Stimulated activated CD8-positive, alpha-beta memory T cell treated with anti-CD3 and anti-CD28 coated beads, Interleukin-2, amount 100 ng/mL, for 1 hour (primary cell): ENCODE results near the gene COL16A1.

Experiments
- DNase-seq, 2 donors: peaks; one replicate each; pipeline ENCODE4 v3.0.0-alpha.2; 2020; ENCODE audit warnings: low read depth in 2 of 2

Gene COL16A1

DNA sequence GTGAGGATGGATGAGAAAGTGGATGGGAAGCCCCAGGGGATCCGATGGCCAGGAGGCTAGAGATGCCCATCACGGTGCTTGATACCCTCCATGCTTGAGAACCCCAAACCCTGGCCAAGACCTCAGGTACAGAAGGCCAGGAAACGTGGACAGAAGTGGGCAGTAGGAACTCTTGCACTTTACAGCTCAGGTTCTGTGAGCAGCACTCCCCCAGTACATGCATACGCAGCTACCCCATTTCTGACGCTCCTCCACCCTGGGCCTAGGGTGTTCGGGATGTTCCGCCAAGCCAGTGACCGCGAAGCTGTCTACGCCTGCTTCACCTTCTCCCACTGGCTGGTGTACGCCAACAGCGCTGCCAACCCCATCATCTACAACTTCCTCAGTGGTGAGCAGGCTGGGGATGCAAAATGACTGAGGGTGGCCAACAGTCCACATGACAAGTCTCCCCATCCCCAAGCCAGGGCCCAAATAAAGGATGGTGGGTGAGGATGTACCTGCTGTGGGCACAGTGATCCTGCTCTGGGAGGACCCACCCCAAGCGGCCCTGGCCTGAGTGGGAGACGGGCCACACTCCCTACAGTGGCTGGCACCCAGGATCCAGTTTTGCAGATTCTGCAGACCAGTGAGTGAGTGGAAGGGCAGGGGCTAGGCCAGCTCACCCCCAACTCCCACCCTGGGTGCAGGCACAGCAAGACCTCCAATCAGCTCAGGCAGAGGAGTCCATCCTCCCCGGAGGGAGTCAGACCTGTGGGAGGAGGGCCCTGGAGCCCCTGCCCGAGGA, 78.9 kb downstream of the COL16A1 start:
- DNase-seq: no peak

DNA sequence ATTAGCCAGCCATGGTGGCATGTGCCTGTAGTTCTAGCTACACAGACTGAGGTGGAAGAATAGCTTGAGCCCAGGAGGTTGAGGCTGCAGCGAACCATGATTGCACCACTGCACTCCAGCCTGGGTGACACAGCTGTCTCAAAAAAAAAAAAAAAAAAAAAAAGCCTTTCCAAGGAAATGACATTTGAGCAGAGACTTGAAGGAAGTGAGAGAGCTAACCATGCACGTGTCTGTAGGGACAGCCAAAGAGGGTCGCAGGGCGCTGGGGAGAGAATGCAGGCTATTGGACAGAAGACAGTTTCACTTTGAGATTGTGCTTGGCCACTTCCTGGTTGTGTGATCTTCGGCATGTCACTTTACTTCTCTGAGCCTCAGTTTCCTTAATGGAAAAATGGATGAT, 79.5 kb downstream of the COL16A1 start:
- DNase-seq: no peak

DNA sequence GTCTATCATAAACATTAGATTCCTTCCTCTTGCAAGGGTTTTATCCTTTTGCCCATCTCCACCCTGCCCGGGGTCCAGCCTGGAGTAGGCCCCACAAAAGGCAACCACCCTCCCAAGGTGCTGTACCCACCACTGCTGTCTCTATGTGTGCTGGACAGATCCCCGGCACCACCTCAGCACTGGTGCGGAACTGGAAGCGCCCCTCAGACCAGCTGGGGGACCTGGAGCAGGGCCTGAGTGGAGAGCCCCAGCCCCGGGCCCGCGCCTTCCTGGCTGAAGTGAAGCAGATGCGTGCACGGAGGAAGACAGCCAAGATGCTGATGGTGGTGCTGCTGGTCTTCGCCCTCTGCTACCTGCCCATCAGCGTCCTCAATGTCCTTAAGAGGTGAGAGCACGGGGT, 80.5 kb downstream of the COL16A1 start:
- no peak for DNase-seq

- DNase-seq: no peak
Measured at GRCh38 chr1:31621847-31622730, 81.7 kb downstream of the COL16A1 start.

GRCh38 chr1:31621498-31621820, 82.4 kb downstream of the COL16A1 start:
- no peak for DNase-seq

DNA sequence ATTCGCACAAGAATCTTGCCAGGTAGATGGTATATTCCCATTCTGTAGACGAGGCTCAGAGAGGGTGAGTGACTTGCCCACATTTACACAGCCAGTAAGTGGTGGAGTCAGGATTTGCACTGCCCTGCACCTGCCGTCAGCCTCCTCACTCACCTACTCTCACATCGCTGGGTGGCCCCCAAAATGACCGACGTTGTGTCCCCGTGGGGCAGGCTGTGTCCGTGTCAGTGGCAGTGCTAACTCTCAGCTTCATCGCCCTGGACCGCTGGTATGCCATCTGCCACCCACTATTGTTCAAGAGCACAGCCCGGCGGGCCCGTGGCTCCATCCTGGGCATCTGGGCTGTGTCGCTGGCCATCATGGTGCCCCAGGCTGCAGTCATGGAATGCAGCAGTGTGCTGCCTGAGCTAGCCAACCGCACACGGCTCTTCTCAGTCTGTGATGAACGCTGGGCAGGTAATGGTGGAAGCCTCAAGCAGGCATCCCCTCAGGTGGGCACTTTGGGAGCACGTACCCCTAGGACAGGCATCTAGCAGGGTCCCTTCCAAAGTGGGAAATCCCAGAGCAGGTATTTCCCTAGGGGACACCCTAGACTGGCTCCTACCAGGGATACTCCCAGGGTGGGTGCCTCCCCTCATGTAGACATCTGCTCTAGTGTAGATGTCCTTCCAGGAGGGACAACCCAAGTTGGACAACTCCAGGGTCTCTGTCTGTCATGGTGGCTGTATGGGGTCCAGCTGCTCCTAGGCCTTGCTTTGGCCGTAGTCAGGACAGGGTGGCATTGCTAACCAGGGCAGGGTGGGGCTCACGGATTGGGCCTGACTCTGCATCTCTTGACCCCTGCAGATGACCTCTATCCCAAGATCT, 83.0 kb downstream of the COL16A1 start:
- DNase-seq: no peak

DNA sequence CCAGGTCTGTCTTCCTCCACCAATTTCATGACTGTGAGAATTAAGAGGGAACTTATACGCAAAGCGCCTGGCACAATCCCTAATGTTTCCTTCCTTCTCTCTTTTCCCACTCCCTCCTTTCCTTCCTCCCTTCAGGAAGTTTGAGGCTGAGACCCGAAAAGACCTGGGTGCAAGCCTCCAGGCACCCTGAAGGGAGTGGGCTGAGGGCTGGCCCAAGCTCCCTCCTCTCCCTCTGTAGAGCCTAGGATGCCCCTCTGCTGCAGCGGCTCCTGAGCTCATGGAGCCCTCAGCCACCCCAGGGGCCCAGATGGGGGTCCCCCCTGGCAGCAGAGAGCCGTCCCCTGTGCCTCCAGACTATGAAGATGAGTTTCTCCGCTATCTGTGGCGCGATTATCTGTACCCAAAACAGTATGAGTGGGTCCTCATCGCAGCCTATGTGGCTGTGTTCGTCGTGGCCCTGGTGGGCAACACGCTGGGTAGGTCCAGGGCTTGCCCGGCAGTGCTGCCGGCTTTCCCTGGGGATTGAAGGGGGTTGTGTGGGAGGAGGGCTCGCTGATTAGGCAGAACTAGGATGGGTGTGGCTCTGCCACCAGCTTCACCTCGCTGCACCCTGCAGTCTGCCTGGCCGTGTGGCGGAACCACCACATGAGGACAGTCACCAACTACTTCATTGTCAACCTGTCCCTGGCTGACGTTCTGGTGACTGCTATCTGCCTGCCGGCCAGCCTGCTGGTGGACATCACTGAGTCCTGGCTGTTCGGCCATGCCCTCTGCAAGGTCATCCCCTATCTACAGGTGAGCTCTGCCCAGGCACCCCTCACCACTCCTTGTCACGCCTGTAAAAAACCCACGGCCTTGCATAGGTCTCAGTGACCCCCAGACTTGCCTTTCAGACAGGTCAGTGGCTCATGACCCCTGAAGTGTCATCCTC, 84.6 kb downstream of the COL16A1 start:
- no peak for DNase-seq

DNA sequence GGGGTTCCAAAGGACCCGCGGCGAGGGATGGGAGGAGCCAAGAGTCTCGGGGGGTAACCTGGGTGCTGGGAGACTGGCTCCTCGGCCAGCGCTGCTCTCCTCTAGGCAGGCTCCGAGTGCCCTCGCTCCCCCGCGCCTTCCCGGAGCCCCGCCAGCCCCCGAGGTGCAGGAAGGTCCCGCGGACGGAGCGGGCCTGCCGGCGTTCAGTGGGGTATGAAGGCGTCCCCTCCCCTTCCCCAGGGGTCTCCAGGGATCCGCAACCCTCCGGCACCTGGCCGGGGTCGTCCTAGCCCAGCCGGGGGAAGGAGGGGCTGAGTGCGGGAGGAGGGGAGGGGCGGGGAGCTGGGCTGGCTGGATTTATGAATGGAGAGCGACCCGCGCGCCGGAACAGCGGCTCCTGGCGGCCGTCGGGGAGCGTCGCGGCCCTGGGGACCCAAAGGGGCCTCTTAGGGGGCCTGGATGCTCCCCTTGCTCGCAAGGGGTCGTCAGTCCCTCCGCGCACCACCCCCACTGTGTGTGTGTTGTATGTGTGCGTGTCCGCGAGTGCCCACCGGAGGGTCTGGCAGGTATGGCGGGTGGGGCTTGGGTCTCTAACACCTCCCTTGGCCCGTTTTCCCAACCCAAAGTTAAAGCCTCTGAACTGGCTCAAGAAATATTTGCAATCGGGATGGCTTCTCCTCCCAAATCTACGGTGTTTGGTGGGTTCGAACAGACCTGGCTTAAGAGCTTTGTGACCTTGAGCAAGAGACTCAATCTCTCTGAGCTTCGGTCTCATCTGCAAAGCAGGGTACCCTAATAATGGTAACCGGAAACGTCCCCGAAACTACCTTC, 85.7 kb downstream of the COL16A1 start:
- peak in 1 of 2 donors; percentile 17 for DNase-seq

DNA sequence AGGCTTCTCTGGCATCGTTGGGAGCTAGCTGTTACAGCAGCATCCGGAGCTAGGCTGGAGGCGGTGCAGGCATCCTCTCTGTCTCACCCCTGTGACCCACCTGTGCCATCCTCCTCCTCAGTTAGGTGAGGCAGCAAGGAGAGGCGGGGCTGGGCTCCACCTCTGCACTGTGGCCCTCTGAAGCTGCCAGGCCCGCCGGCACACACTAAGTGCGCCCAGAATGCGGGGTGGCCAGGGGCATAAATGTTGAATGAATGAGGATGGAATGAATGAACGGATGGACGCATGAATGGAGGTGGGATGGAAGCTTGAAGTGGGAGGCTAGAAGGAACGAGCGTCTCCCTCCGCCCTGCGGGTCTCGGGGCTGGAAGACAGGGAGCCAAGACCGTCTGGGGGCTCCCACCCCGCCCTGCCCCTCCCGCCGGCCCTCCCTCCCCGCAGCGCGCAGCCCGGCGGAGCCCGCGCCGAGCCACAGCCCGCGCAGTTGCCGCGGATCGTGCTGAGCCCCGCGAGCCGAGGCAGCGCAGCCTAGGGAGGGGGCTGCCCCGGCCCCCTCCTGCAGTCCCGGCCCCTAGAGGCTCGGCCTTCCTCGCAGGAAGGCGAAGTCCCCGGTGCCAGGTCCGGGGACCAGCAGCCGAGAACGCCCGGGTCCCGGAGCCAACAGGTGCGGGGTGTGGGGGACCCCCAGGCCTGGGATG, 86.5 kb downstream of the COL16A1 start, which contains the start of gene HCRTR1:
HCRTR1 (plus strand) TSS at position 472 of the 698 bp plus-strand sequence. CDS start 1,504 bp downstream, outside the sequence.
- DNase-seq: no peak

DNA sequence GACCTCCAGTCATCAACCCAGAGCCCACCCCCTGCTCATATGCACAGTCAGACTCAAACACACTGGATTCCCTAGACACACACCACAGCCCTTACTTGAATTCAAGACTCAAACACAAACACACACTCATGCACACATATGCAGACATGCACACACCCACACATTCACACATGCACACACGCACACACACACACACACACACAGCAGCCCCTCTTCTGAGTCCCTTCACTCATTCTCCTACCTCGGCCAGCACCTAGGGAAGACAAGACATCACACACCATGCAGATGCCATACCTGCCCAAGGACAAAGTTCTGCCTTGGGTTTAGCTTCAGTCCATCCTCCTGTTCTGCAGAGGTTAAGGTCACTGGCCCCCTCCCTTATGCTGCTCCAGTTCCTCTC, 87.9 kb downstream of the COL16A1 start:
- DNase-seq: no peak

- no peak for DNase-seq
Measured at GRCh38 chr1:31615414-31615813, 88.4 kb downstream of the COL16A1 start.

- DNase-seq: no peak
Measured at GRCh38 chr1:31614414-31615005, 89.3 kb downstream of the COL16A1 start.

DNA sequence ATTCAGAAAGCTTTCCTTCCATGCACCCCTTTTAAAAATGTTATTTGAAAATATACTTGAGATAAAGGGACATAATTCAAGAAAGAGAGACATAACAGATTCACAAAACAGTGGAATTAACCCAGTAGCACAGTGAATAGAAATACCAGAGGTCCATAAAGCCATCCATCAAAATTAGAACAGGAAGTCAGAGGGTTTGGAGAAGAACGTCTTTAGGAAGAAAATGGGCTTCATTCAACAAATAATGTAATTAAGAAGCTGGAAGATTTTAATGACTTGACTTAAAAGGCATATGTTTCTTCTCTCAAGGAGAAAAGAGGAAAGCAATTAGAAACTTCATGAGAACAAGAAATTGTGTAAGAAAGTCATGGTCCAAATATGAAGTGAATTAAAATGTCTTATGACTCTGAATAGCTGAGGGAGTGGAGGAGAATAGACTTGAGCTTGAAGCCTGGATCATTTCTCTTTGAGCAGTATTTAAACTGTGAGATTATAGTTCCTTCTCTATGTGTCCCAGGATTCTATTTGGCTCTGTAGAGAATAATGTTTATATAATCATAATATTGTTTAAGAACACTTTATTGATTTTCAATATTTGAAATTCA, 94.2 kb downstream of the COL16A1 start:
- DNase-seq: no peak

DNA sequence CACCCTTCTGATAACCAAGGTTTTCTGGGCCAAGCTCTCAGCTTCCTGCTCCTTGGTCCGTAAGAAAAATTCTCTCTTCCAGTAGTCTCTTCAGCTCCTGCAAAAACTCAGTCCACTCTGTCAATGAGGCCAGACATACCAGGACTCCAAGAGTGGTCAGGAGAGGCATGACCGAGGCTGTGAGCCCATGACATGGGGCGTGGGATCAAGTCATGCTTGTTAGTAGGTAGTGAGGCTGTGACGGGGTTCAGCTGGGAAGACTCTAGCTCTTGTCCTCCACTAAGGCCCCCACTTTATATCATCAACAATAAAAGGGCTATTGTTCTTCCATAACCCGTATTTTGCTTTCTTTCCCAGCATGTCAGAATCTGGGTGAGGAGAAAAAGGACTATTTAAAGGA, 96.5 kb downstream of the COL16A1 start:
- no peak for DNase-seq

- no peak for DNase-seq
Measured at GRCh38 chr1:31605908-31606427, 97.8 kb downstream of the COL16A1 start.
